IMR-90 (cell line): Measurements from ENCODE around the gene FICD.

Experiments
- CEBPB ChIP-seq: IDR thresholded peaks from 2 replicates; pipeline ENCODE4 v1.6.1; 2012; ENCODE audit warnings: low read depth, low read length, improper control_type of control experiment
- CHD1 ChIP-seq: IDR thresholded peaks from 2 replicates; pipeline ENCODE4 v1.6.1; 2012; ENCODE audit warnings: low read depth, low read length, improper control_type of control experiment
- CTCF ChIP-seq: conservative IDR thresholded peaks from 2 replicates; pipeline ENCODE4 v1.5.1; 2012; ENCODE audit warnings: mild to moderate bottlenecking, low read depth, low read length, improper control_type of control experiment
- FOS ChIP-seq: fragments of 150-350 bp; IDR thresholded peaks from 2 replicates; pipeline ENCODE4 v1.6.1; 2016; ENCODE audit warnings: low read depth, low read length
- POLR2A ChIP-seq: IDR thresholded peaks from 2 replicates; pipeline ENCODE4 v1.6.1; 2012; ENCODE audit warnings: mild to moderate bottlenecking, low read depth, low read length

- TF ChIP-seq CTCF = no peak
- TF ChIP-seq POLR2A = no peak
- TF ChIP-seq CEBPB = no peak
- no peak for TF ChIP-seq FOS
- TF ChIP-seq CHD1 = no peak
Measured at GRCh38 chr12:108495823-108496579, 19.1 kb upstream of the FICD start.
